Stimulated activated naive CD4-positive, alpha-beta T cell treated with Interleukin-2 at 50 U/mL for 16 hours (primary cell): ENCODE measurements around the gene CBFA2T2.
"Not testable (repeated sequence)": the region's sequence is repeated elsewhere in the genome, so short reads cannot be mapped to it uniquely, and the experiment has no call there.

Source experiments
- DNase-seq: peaks from one replicate; lab custom pipeline; 2025; lab: John Stamatoyannopoulos, UW

Gene CBFA2T2

DNA sequence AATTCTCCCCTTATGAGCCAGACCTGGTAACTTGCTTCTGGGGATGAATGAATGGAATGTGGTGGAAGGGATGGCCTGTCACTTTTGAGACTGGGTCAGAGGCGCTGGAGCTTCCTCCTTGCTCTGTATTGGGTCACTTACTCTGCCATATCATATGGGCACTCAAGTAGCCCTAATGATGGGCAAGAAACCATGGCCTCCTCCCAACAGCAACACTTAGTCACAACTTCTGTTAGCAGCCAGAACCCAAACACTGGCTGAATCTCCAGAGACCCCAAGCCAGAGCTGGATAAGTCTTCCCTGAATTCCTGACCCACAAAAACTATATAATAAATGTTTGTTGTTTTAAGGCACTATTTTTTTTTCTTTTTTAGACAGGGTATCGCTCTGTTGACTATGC lies 190.8 kb downstream of the CBFA2T2 start:
- no peak for DNase-seq

- DNase-seq: no peak
Measured at GRCh38 chr20:33681288-33681687, 191.4 kb downstream of the CBFA2T2 start.

GRCh38 chr20:33681728-33682353 lies 191.9 kb downstream of the CBFA2T2 start:
- DNase-seq: no peak

DNA sequence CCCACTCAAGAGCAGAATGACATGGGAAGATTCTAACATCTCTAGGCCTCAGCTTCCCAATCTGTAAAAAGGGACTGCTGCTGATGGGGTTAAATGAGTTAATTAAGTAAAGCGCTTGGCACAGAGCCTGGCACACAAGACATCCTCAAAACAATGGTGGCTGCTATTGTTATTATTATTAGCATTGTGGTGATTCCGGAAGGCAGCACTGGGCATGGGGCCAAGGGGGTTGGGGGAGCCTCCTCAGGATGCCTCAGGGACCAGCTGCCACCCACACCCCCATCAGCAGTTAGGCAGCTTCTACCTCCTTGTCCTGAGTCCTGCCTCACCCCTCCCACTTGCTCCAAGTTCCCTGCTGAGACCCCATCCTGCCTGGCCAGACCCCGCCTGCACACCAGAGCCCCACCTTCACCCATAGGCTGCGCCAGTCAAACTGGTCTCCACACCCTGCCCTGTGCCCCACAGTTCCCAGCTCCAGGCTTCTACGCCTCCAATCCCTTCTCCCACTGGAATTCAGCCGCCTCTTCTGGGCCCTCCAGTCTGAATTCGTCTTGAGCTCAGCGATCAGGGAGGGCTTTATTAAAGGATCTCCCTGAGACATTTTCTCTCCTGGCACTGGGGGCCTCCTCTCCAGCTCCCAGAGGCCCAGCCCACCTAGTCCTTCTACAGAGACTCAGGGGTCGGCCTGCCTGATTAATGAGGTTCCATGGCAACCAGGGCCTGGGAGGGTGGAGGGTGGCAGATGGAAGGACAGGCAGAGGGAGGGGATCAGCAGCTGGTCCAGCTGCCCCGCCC lies 194.8 kb downstream of the CBFA2T2 start:
- DNase-seq: no peak

DNA sequence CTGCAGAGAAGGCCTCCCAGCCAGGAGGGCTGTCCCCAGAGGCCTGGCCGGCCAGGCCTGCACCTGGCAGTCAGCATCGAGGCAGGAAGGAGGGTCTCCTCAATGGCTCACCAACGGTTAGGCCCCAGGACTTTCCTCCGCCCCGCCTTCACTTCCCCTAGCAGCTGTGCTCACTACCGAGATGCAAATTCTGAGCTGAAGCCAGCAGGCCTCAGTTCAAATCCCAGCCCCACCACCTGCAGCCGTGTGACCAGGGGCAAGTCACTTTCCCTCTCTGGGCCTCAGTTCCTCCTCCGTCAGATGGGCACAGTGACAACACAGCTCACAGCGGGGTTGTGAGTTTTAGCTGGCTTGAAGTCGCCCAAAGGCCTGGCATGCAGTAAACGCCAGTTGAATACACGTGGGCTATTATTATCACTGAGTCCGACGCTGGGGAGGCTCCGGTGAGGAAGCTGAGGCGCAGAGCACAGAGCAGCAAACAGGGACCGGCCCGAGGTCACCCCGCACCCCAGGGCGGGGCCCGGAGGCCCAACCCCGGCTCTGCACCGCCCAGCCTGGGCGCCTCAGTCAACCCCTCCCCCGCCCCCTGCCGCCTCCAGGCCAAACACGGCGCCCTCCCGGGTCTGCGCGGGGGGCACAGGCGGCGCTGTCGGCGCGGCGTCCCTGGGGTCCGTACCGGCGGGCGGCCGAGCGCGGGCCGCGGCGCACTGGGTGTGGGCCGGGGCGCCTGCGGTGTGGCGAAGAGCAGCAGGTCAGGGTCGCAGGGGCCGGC lies 195.6 kb downstream of the CBFA2T2 start:
- DNase-seq: peak; percentile 37

DNA sequence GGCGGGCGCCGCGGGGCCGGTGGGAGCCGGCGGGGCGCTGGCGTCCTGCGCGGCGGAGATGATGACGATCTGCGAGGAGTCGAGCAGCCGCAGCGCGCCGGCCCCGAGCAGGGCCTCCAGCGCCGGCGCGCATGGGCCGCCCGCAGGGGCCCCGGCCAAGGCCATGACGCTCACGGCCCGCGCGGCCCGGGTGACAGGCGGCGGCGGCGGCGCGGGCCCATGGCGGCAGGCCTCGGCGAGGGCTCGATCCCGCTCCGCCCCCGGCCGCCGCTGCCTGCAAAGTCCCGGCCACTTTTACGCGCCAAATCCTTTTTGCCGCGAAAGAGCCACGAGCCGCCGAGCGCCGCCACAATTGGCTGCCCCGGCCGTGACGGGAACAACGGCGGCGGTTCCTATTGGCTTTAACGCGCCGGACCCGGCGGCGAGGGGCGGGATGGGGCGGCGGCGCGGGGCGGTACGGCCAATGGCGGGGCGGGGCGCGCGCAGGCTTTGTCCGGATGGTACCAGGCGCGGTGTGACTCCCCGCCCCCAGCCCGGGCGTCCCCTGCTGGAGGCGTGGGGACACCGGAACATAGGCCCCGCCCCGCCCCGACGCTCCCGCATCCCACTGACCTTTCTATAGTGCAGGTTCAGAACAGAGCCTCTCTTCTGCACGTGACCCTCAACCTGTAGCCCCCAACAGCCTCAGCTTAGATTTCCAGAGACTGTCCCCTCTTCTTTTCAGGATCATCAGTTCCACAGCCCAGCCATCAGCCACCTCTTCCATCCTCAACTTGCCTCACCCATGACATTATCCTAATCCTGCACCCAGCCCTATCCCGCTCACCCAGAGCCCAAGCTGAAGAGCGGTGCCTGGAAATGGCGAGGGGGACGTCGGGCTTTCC lies 196.4 kb downstream of the CBFA2T2 start, which contains the start of gene E2F1:
E2F1 (minus strand) TSS at position 286 of the 884 bp plus-strand sequence; CDS start at position 165, 121 bp downstream.
- DNase-seq: peak; percentile 93

GRCh38 chr20:33686984-33687366 lies 197.1 kb downstream of the CBFA2T2 start:
- DNase-seq: no peak

GRCh38 chr20:33687370-33687915 lies 197.5 kb downstream of the CBFA2T2 start:
- DNase-seq: no peak

GRCh38 chr20:33687993-33688937 lies 198.4 kb downstream of the CBFA2T2 start:
- no peak for DNase-seq

GRCh38 chr20:33688938-33689424 lies 199.1 kb downstream of the CBFA2T2 start:
- DNase-seq: no peak

GRCh38 chr20:33689493-33689892 lies 199.6 kb downstream of the CBFA2T2 start:
- no peak for DNase-seq

- DNase-seq: peak; percentile 25
Measured at GRCh38 chr20:33689973-33690372, 200.1 kb downstream of the CBFA2T2 start.

DNA sequence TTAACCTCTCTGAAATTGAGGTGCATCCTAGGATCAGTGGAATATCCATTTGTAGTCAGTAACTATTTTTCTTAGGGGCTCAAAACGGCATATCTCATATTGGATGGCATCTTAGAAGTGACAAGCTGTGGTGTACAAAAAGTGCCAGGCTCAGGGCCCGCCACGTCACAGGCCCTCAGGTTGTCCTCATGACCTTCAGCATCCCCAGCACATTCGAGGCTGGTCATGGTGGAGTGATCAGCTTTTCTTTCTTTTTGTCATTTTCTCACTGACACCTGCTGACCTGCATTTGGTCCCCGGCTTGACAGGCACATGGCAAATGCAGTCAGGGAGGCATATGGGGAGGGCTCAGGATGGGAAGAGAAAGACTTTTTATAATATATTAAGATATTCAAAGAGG lies 203.4 kb downstream of the CBFA2T2 start:
- DNase-seq: no peak

DNA sequence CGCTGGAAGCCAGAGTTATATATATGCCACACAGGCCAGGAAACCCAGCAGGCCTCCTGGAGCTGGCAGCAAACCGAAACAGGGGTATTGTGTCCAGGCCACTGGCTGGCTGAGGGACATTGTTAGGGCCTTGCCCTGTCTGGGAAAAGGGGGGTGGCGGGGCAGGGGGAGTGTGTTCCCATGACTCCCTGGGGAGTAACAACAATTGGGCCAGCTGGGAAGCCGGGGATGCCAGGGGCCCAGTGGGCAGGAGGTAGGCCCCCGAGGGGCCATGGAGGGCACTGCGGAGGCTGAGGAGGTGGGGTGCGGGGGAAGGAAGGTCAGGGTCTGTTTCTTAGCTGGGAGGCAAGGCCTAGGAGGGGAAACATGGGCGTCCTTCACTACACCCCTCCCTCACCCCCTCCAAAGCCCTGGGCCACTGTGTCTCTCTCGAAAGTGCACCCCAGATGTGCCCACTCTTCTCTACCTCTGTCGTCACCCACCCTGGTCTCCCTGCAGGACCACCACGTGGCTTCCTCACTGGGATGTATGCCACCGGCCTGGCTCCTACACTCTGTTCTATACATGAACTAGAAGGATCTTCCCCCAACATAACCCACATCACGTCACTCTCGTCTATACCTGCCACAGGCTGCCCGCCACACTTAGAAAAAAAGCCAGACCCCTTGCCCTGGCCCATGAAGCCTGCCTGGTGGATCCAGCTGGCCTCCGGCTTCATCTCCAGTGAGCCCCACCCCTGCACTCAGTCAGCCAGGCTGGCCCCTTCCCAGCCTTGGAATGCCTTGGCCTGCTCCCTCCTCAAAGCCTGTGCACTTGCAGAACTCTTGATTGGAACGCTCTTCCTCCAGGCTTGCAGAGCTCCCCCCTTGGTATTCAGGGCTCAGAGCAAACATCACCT lies 204.1 kb downstream of the CBFA2T2 start:
- no peak for DNase-seq

DNA sequence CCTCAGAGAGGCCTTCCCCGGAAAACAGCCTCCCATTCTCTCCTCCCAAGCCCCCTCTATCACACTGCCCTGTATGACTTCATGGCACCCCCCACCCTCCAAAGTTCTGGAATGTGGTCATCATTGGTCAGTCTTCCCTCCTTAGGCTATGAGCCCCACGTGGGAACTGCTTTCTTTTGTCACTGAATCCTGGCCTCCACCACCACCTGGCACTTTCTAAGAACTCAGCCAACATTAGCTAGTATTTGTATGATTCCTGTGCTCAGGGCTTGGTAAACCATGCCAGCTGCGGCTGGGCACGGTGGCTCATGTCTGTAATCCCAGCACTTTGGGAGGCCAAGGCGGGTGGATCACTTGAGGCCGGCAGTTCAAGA lies 204.7 kb downstream of the CBFA2T2 start:
- no peak for DNase-seq

DNA sequence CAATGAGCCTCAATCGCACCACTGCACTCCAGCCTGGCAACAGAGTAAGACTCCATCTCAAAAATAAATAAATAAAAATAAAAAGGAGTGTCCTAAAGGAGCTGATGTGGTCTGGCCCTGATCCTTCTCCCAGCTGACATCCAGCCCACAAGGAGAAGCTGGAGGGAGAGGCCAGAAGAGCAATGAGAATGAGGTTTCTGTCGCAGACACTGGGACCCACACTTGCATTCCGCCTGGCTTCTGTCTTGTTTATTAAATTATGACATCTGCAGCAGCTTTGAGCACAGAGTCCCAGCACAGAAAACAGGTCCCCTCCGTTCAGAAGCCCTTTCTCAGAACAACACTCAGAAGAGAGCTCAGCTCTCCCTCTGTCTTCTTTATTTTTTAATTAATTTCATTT lies 206.6 kb downstream of the CBFA2T2 start:
- no peak for DNase-seq

- DNase-seq: no peak
Measured at GRCh38 chr20:33697129-33697528, 207.2 kb downstream of the CBFA2T2 start.

DNA sequence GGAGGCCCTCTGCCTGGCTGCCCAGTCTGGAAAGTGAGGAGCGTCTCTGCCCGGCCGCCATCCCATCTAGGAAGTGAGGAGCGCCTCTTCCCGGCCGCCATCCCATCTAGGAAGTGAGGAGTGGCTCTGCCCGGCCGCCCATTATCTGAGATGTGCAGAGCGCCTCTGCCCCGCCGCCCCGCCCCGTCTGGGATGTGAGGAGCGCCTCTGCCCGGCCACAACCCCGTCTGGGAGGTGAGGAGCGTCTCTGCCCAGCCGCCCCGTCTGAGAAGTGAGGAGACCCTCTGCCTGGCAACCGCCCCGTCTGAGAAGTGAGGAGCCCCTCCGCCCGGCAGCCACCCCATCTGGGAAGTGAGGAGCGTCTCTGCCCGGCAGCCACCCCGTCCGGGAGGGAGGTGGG lies 209.1 kb downstream of the CBFA2T2 start:
- not testable (repeated sequence) for DNase-seq
